AG04450 (cell line): Measurements from ENCODE around the gene DNAJC30. TPM values are rescaled to one million over a fixed set of nuclear protein-coding genes. Genes with fewer than 3 reads are reported as not detected.

ENCODE experiments used
- CTCF ChIA-PET: fragments of 300-600, 350-600 bp; formaldehyde crosslinking; extraction: SDS; loops from one replicate; lab custom pipeline; 2022; ENCODE audit warnings: antibody characterized with exemption, inconsistent platforms; lab: Charles Lee
- POLR2A ChIA-PET: fragments of 350-600 bp; formaldehyde crosslinking; extraction: SDS; loops from one replicate; lab custom pipeline; 2021; ENCODE audit warnings: antibody characterized with exemption, inconsistent platforms; lab: Yijun Ruan, JAX
- DNase-seq: peaks from one replicate; pipeline ENCODE4 v3.0.0-alpha.2; 2011; ENCODE audit warnings: low read depth, low spot score
- H3K27ac ChIP-seq: one replicate; pipeline ENCODE4 v1.5.1; 2012; ENCODE audit warnings: low read depth, low read length, control low read depth
- H3K27me3 ChIP-seq: one replicate; pipeline ENCODE4 v1.6.0; 2012; ENCODE audit warnings: low read length; ENCODE audit not compliant: control insufficient read depth, insufficient read depth
- H3K4me3 ChIP-seq: 2 replicates; pipeline ENCODE4 v1.5.1; 2011; ENCODE audit warnings: mild to moderate bottlenecking, low read depth, low read length, control low read depth
- H3K9me3 ChIP-seq: 2 replicates; pipeline ENCODE4 v1.5.1; 2012; ENCODE audit warnings: low read length; ENCODE audit not compliant: control insufficient read depth, insufficient read depth
- CTCF ChIP-seq: IDR thresholded peaks from 2 replicates; pipeline ENCODE4 v1.5.1; 2011; ENCODE audit warnings: low read depth, low read length, control low read depth, inconsistent platforms
- polyA plus RNA-seq: library from polyadenylated mRNA; depleted of rRNA; stranded (reverse); fragments of >200 nt; gene quantifications from 2 replicates; pipeline ENCODE4 v1.2.3, GENCODE V29; 2011

Gene DNAJC30
- polyA plus RNA-seq, 1 experiment: 5.9 TPM

GRCh38 chr7:73642834-73643233 lies 40.4 kb downstream of the DNAJC30 start:
- no peak for TF ChIP-seq CTCF
- Histone ChIP-seq H3K27me3 (peaks cover 32% of the 10 kb centered on the region), H3K4me3 (no peak overlapping the region), H3K9me3 (peaks cover 12% of the 10 kb centered on the region; the same call in 1 of the 2 replicates), H3K27ac (no peak overlapping the region)
- CTCF ChIA-PET: no interaction called here
- no peak for DNase-seq
- POLR2A ChIA-PET: interaction anchor here (0.7 kb wide), 1 partner anchor 25 kb away, joined by 7 read pairs; no protein-coding TSS in a partner anchor

GRCh38 chr7:73638911-73639310 lies 44.3 kb downstream of the DNAJC30 start:
- no peak for DNase-seq
- H3K9me3 ChIP-seq: peaks cover 12% of the 10 kb centered on the region; the same call in 1 of the 2 replicates
- no peak overlapping the region for H3K27ac ChIP-seq
- CTCF ChIA-PET: interaction anchor here (1.5 kb wide), 1 partner anchor 10 kb away, joined by 5 read pairs; no protein-coding TSS in a partner anchor
- peaks cover 4% of the 10 kb centered on the region for H3K27me3 ChIP-seq
- no peak overlapping the region for H3K4me3 ChIP-seq
- TF ChIP-seq CTCF: no peak
- POLR2A ChIA-PET: no interaction called here

- ChIA-PET POLR2A (no interaction called here), CTCF (no interaction called here)
- H3K27me3 ChIP-seq: peaks cover 5% of the 10 kb centered on the region
- no peaks in the 10 kb centered on the region for H3K9me3 ChIP-seq
- no peak for DNase-seq
- no peak overlapping the region for H3K4me3 ChIP-seq
- H3K27ac ChIP-seq: no peak overlapping the region
- TF ChIP-seq CTCF: no peak
Observed at GRCh38 chr7:73635428-73636200, 47.6 kb downstream of the DNAJC30 start.

GRCh38 chr7:73633844-73634243 lies 49.4 kb downstream of the DNAJC30 start:
- H3K27ac ChIP-seq: no peak overlapping the region
- POLR2A ChIA-PET: no interaction called here
- no peak overlapping the region for H3K4me3 ChIP-seq
- DNase-seq: no peak
- H3K27me3 ChIP-seq: peaks cover 8% of the 10 kb centered on the region
- H3K9me3 ChIP-seq: no peaks in the 10 kb centered on the region
- TF ChIP-seq CTCF: no peak
- CTCF ChIA-PET: no interaction called here

GRCh38 chr7:73633323-73633722 lies 49.9 kb downstream of the DNAJC30 start:
- Histone ChIP-seq H3K4me3 (no peak overlapping the region), H3K27me3 (peaks cover 12% of the 10 kb centered on the region), H3K9me3 (no peaks in the 10 kb centered on the region), H3K27ac (no peak overlapping the region)
- CTCF ChIA-PET: no interaction called here
- POLR2A ChIA-PET: no interaction called here
- TF ChIP-seq CTCF: no peak
- no peak for DNase-seq
